CD4-positive, alpha-beta T cell (primary cell): ENCODE measurements around the gene DHX40. TPM values are rescaled to one million over a fixed set of nuclear protein-coding genes. Genes with fewer than 3 reads are reported as not detected.

Experiments used
- ATAC-seq: fragments of 200-7000 bp; cut with Tn5 transposase; one replicate; pipeline ENCODE4 v1.10.0; 2022; ENCODE audit warnings: mild to moderate bottlenecking; ENCODE audit not compliant: poor library complexity
- CTCF ChIA-PET: fragments of 350-600 bp; sonication (Branson Sonifier 250); formaldehyde crosslinking; loops from one replicate; lab custom pipeline; 2021; ENCODE audit warnings: antibody characterized with exemption, inconsistent platforms; lab: Charles Lee
- POLR2A ChIA-PET: fragments of 350-600 bp; sonication (Branson Sonifier 250); formaldehyde crosslinking; loops from one replicate; lab custom pipeline; 2021; ENCODE audit warnings: antibody characterized with exemption, inconsistent platforms; lab: Charles Lee
- DNase-seq, 14 experiments: peaks; one replicate each; pipeline ENCODE4 v3.0.0-alpha.2; 2013 to 2020; ENCODE audit warnings: mixed read lengths in 2 of 14
- H3K27ac ChIP-seq, 2 donors: one replicate each; pipeline versions ENCODE4 v1.5.1 to v1.7.0; 2013; ENCODE audit warnings: low read length in 2 of 2, low read depth in 1 of 2, mild to moderate bottlenecking in 1 of 2
- H3K27me3 ChIP-seq, 2 experiments: 1 replicate in 1 of 2; 2 replicates in 1 of 2; pipeline versions ENCODE4 v1.6.1 to v1.7.0; 2013; ENCODE audit warnings: low read length in 2 of 2, control low read depth in 1 of 2, mild to moderate bottlenecking in 1 of 2, moderate library complexity in 1 of 2; ENCODE audit not compliant: insufficient read depth in 2 of 2, control insufficient read depth in 1 of 2
- H3K36me3 ChIP-seq: one replicate; pipeline ENCODE4 v1.6.1; 2013; ENCODE audit warnings: low read length, control low read depth; ENCODE audit not compliant: insufficient read depth
- H3K4me1 ChIP-seq: one replicate; pipeline ENCODE4 v1.6.1; 2013; ENCODE audit warnings: low read length, control low read depth; ENCODE audit not compliant: insufficient read depth
- H3K4me3 ChIP-seq: one replicate; pipeline ENCODE4 v1.5.1; 2013; ENCODE audit warnings: mild to moderate bottlenecking, low read length, moderate library complexity
- H3K9me3 ChIP-seq, 2 experiments: 1 replicate in 1 of 2; 2 replicates in 1 of 2; pipeline versions ENCODE4 v1.6.1 to v1.7.0; 2013; ENCODE audit warnings: low read length in 2 of 2, mild to moderate bottlenecking in 2 of 2, control low read depth in 1 of 2, moderate library complexity in 1 of 2; ENCODE audit not compliant: control insufficient read depth in 1 of 2, insufficient read depth in 1 of 2
- H3K27ac Mint-ChIP-seq: one replicate; pipeline ENCODE4 v1.8.0; 2020; ENCODE audit warnings: mixed read lengths
- H3K27me3 Mint-ChIP-seq: one replicate; pipeline ENCODE4 v1.8.0; 2021; ENCODE audit warnings: mixed read lengths
- H3K36me3 Mint-ChIP-seq: one replicate; pipeline ENCODE4 v1.8.0; 2021; ENCODE audit warnings: low read depth, mixed read lengths
- H3K4me1 Mint-ChIP-seq: one replicate; pipeline ENCODE4 v1.8.0; 2021; ENCODE audit warnings: low read depth, mixed read lengths
- H3K4me3 Mint-ChIP-seq: one replicate; pipeline ENCODE4 v1.8.0; 2020; ENCODE audit warnings: mild to moderate bottlenecking, mixed read lengths
- H3K9me3 Mint-ChIP-seq: one replicate; pipeline ENCODE4 v1.8.0; 2020; ENCODE audit warnings: mixed read lengths
- CTCF ChIP-seq: fragments of 200-600 bp; IDR thresholded peaks from one replicate; pipeline ENCODE4 v1.8.0; 2022; ENCODE audit warnings: antibody characterized with exemption, mild to moderate bottlenecking
- intact Hi-C, 2 experiments: fragments of 100-400 bp; cut with DNase I in 1 of 2; cut with micrococcal nuclease in 1 of 2; formaldehyde crosslinking; loops; one replicate each; pipeline versions ENCODE4 v1.15.1 to v1.9.0; 2023 to 2025; cut with DNase I, micrococcal nuclease
- total RNA-seq, 174 experiments: library from RNA in 2 of 174; stranded (reverse) in 2 of 174; gene quantifications; one replicate each; pipeline ENCODE4 v1.2.3 and lab custom pipeline; 2021 to 2026

Gene DHX40
- total RNA-seq, 2 experiments from 2014 or later, result 62.6 to 65.6 TPM

- Mint-ChIP-seq H3K4me3 (no peak overlapping the region), H3K9me3 (no peaks in the 10 kb centered on the region), H3K27ac (peak overlapping the region; percentile 62), H3K27me3 (no peaks in the 10 kb centered on the region), H3K36me3 (peaks cover 44% of the 10 kb centered on the region), H3K4me1 (peaks cover 68% of the 10 kb centered on the region)
- Histone ChIP-seq H3K4me1 (peaks cover 23% of the 10 kb centered on the region), H3K4me3 (no peak overlapping the region), H3K9me3 (no peaks in the 10 kb centered on the region), H3K27me3 (no peaks in the 10 kb centered on the region), H3K27ac (no peak overlapping the region), H3K36me3 (peaks cover 42% of the 10 kb centered on the region)
- DNase-seq (no peak), ATAC-seq (no peak)
- intact Hi-C loops, result loop anchor here in 1 of 2 experiments (10.0 kb wide), 1 partner anchor 61 kb away; the partner anchor contains the start of genes PTRH2 and VMP1
- CTCF ChIA-PET, result interaction anchor here (1.1 kb wide), 1 partner anchor 10 kb away, joined by 3 read pairs; no protein-coding TSS in a partner anchor
- POLR2A ChIA-PET, result interaction anchor here (0.9 to 3.4 kb wide), 3 partner anchors 24 to 78 kb away, joined by 3 to 32 read pairs (median 3); partner anchors contain the start of genes CLTC, DHX40 and PTRH2
- no peak for TF ChIP-seq CTCF
Measured at GRCh38 chr17:59643159-59644140, 78.0 kb downstream of the DHX40 start.

- DNase-seq (no peak), ATAC-seq (no peak)
- intact Hi-C loops, result loop anchor here in 1 of 2 experiments (10.0 kb wide), 1 partner anchor 58 kb away; the partner anchor contains the start of genes PTRH2 and VMP1
- Mint-ChIP-seq H3K36me3 (peaks cover 77% of the 10 kb centered on the region), H3K4me1 (peaks cover 66% of the 10 kb centered on the region), H3K4me3 (no peak overlapping the region), H3K27me3 (no peaks in the 10 kb centered on the region), H3K9me3 (no peaks in the 10 kb centered on the region), H3K27ac (no peak overlapping the region)
- Histone ChIP-seq H3K36me3 (peaks cover 76% of the 10 kb centered on the region), H3K4me1 (peaks cover 3% of the 10 kb centered on the region), H3K27me3 (no peaks in the 10 kb centered on the region), H3K4me3 (no peak overlapping the region), H3K9me3 (no peaks in the 10 kb centered on the region), H3K27ac (no peak overlapping the region)
- no peak for TF ChIP-seq CTCF
- POLR2A ChIA-PET, result interaction anchor here (1.4 kb wide), 1 partner anchor 27 kb away, joined by 3 read pairs; the partner anchor contains the start of gene CLTC
- CTCF ChIA-PET, result no interaction called here
Measured at GRCh38 chr17:59647288-59647687, 81.9 kb downstream of the DHX40 start.

- H3K27me3 Mint-ChIP-seq, result no peaks in the 10 kb centered on the region
- peaks cover 3% of the 10 kb centered on the region for H3K4me1 ChIP-seq
- H3K27ac Mint-ChIP-seq, result no peak overlapping the region
- ChIA-PET POLR2A (interaction anchor here (0.9 kb wide), 1 partner anchor 31 kb away, joined by 7 read pairs; no protein-coding TSS in a partner anchor), CTCF (interaction anchor here (1.3 kb wide), 1 partner anchor 10 kb away, joined by 3 read pairs; no protein-coding TSS in a partner anchor)
- DNase-seq, result no peak
- no peaks in the 10 kb centered on the region for H3K27me3 ChIP-seq
- no peak for ATAC-seq
- no peak for TF ChIP-seq CTCF
- no peak overlapping the region for H3K27ac ChIP-seq
- peaks cover 89% of the 10 kb centered on the region for H3K36me3 Mint-ChIP-seq
- intact Hi-C loops, result loop anchor here in 1 of 2 experiments (10.0 kb wide), 1 partner anchor 55 kb away; the partner anchor contains the start of genes PTRH2 and VMP1
- H3K36me3 ChIP-seq, result peaks cover 83% of the 10 kb centered on the region
- H3K4me3 ChIP-seq, result no peak overlapping the region
- H3K9me3 ChIP-seq, result no peaks in the 10 kb centered on the region
- no peak overlapping the region for H3K4me3 Mint-ChIP-seq
- peaks cover 53% of the 10 kb centered on the region for H3K4me1 Mint-ChIP-seq
- no peaks in the 10 kb centered on the region for H3K9me3 Mint-ChIP-seq
Measured at GRCh38 chr17:59649886-59650285, 84.5 kb downstream of the DHX40 start.
